Measurements from ENCODE around the gene GCLM.
"Not testable (repeated sequence)": the region's sequence is repeated elsewhere in the genome, so short reads cannot be mapped to it uniquely, and the experiment has no call there.

GRCh38 chr1:93910880-93911279 is 1.6 kb upstream of the GCLM start:
- not testable (repeated sequence) for TF ChIP-seq CTCF, POLR2A (IDR thresholded peaks at IDR 0.05)
